ENCODE results near the gene CKS2. TPM values are rescaled to one million over a fixed set of nuclear protein-coding genes. Genes with fewer than 3 reads are reported as not detected.

Gene CKS2
- total RNA-seq, 1 experiment from 2014 or later = 93.8 TPM

- H3K27me3 Mint-ChIP-seq (ENCODE audit: insufficient read depth, unreplicated experiment) = no peaks in the 10 kb centered on the region
- H3K4me1 ChIP-seq = no peaks in the 10 kb centered on the region
- TF ChIP-seq CTCF (IDR thresholded peaks at IDR 0.05; ENCODE audit: insufficient read depth in 1 of 2, low read depth in 1 of 2, low read length in 1 of 2, severe bottlenecking in 1 of 2, unreplicated experiment in 1 of 2) = no peak
- no peak overlapping the region for H3K4me3 ChIP-seq (ENCODE audit: low read depth, low read length)
- intact Hi-C loops (cut with micrococcal nuclease; ENCODE audit: unreplicated experiment) = no loop called here
- CTCF ChIA-PET = no interaction called here
- no peaks in the 10 kb centered on the region for H3K9me3 ChIP-seq
- POLR2A ChIA-PET = no interaction called here
- no peaks in the 10 kb centered on the region for H3K36me3 ChIP-seq (ENCODE audit: control insufficient read depth, insufficient read depth, low read length)
- H3K9me3 Mint-ChIP-seq (ENCODE audit: unreplicated experiment) = no peaks in the 10 kb centered on the region
- H3K4me3 Mint-ChIP-seq (ENCODE audit: unreplicated experiment) = no peak overlapping the region
- no peak overlapping the region for H3K27ac Mint-ChIP-seq (ENCODE audit: unreplicated experiment)
- DNase-seq = no peak
- H3K4me1 Mint-ChIP-seq (ENCODE audit: low read depth, unreplicated experiment) = peaks cover 6% of the 10 kb centered on the region
- no peaks in the 10 kb centered on the region for H3K27me3 ChIP-seq (replicated peaks; ENCODE audit: control insufficient read depth, insufficient read depth, low read length)
- H3K36me3 Mint-ChIP-seq (ENCODE audit: insufficient read depth, unreplicated experiment) = peaks cover 33% of the 10 kb centered on the region
- no TSS peak for BruUV-seq (replicated peaks)
These were observed 43.5 kb downstream of the CKS2 start for GRCh38 chr9:89354471-89354870.

- DNase-seq = no peak
- intact Hi-C loops (cut with micrococcal nuclease; ENCODE audit: unreplicated experiment) = no loop called here
- peaks cover 23% of the 10 kb centered on the region for H3K36me3 Mint-ChIP-seq (ENCODE audit: insufficient read depth, unreplicated experiment)
- no peaks in the 10 kb centered on the region for H3K4me1 ChIP-seq
- POLR2A ChIA-PET = no interaction called here
- no TSS peak for BruUV-seq (replicated peaks)
- H3K27me3 ChIP-seq (replicated peaks; ENCODE audit: control insufficient read depth, insufficient read depth, low read length) = no peaks in the 10 kb centered on the region
- no peak for TF ChIP-seq CTCF (IDR thresholded peaks at IDR 0.05; ENCODE audit: insufficient read depth in 1 of 2, low read depth in 1 of 2, low read length in 1 of 2, severe bottlenecking in 1 of 2, unreplicated experiment in 1 of 2)
- H3K9me3 ChIP-seq = no peaks in the 10 kb centered on the region
- no peaks in the 10 kb centered on the region for H3K27me3 Mint-ChIP-seq (ENCODE audit: insufficient read depth, unreplicated experiment)
- CTCF ChIA-PET = no interaction called here
- H3K4me3 Mint-ChIP-seq (ENCODE audit: unreplicated experiment) = no peak overlapping the region
- H3K27ac Mint-ChIP-seq (ENCODE audit: unreplicated experiment) = no peak overlapping the region
- H3K4me1 Mint-ChIP-seq (ENCODE audit: low read depth, unreplicated experiment) = no peaks in the 10 kb centered on the region
- no peaks in the 10 kb centered on the region for H3K36me3 ChIP-seq (ENCODE audit: control insufficient read depth, insufficient read depth, low read length)
- H3K9me3 Mint-ChIP-seq (ENCODE audit: unreplicated experiment) = no peaks in the 10 kb centered on the region
- no peak overlapping the region for H3K4me3 ChIP-seq (ENCODE audit: low read depth, low read length)
These were observed 45.8 kb downstream of the CKS2 start for GRCh38 chr9:89356782-89357181.

GRCh38 chr9:89357331-89358197, 46.6 kb downstream of the CKS2 start:
- no peak for DNase-seq
- no peaks in the 10 kb centered on the region for H3K9me3 ChIP-seq
- ChIA-PET CTCF (no interaction called here), POLR2A (no interaction called here)
- no peaks in the 10 kb centered on the region for H3K27me3 ChIP-seq (replicated peaks; ENCODE audit: control insufficient read depth, insufficient read depth, low read length)
- H3K4me1 ChIP-seq = no peaks in the 10 kb centered on the region
- no peak for TF ChIP-seq CTCF (IDR thresholded peaks at IDR 0.05; ENCODE audit: insufficient read depth in 1 of 2, low read depth in 1 of 2, low read length in 1 of 2, severe bottlenecking in 1 of 2, unreplicated experiment in 1 of 2)
- no TSS peak for BruUV-seq (replicated peaks)
- no peaks in the 10 kb centered on the region for H3K27me3 Mint-ChIP-seq (ENCODE audit: insufficient read depth, unreplicated experiment)
- no peak overlapping the region for H3K27ac Mint-ChIP-seq (ENCODE audit: unreplicated experiment)
- intact Hi-C loops (cut with micrococcal nuclease; ENCODE audit: unreplicated experiment) = no loop called here
- no peaks in the 10 kb centered on the region for H3K36me3 ChIP-seq (ENCODE audit: control insufficient read depth, insufficient read depth, low read length)
- no peaks in the 10 kb centered on the region for H3K4me1 Mint-ChIP-seq (ENCODE audit: low read depth, unreplicated experiment)
- peaks cover 28% of the 10 kb centered on the region for H3K36me3 Mint-ChIP-seq (ENCODE audit: insufficient read depth, unreplicated experiment)
- no peak overlapping the region for H3K4me3 ChIP-seq (ENCODE audit: low read depth, low read length)
- H3K9me3 Mint-ChIP-seq (ENCODE audit: unreplicated experiment) = no peaks in the 10 kb centered on the region
- H3K4me3 Mint-ChIP-seq (ENCODE audit: unreplicated experiment) = no peak overlapping the region

Measured in Caco-2 (cell line).